HG03108 (cell line): ENCODE data around the gene SPRYD4.
A peak's percentile ranks its signal among the peaks of the same experiment; 100 is the strongest.
"Not testable (repeated sequence)": the region's sequence is repeated elsewhere in the genome, so short reads cannot be mapped to it uniquely, and the experiment has no call there.

Source experiments
- ATAC-seq: cut with Tn5 transposase; IDR thresholded peaks from one replicate; pipeline ENCODE4 v1.9.1; 2021; ENCODE audit warnings: moderate library complexity; ENCODE audit not compliant: unreplicated experiment

Gene SPRYD4

DNA sequence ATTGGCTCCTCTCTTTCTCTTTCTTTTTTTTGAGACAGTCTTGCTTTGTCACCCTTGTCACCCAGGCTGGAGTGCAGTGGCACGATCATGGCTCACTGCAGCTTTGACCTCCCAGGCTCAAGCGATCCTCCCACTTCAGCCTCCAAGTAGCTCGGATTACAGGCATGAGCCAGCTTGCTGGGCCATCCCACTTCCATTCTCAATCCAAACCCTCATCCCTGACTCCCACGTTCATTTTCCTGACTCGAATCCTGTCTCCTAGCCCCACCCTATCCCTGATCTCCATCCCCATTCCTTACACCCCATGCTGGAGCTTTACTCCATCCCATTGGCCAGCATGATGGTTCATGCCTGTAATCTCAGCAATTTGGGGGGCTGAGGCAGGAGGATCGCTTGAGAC is 7.8 kb downstream of the SPRYD4 start:
- no peak for ATAC-seq

DNA sequence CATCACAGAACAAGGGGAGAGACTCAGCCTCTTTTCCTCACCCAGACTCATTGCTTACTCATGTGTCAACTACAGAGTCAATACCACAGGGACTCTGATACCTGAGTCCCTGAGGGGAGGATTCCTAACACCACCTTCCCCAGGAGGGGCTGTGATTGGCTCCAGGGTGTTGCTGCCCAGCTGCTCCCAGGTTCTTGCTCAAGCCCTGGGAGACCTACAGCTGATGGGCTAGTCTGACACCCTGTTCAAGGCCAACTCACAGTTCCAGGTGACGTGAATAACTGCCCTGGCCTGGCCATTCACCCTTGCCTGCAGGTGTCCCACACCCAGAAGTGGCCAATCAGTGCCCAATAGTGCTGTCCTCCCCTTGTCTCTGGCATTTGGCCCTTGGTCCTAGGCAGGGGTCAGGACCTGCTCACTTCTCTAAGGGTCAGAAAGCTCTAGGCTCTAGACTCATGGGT is 8.6 kb downstream of the SPRYD4 start:
- no peak for ATAC-seq

DNA sequence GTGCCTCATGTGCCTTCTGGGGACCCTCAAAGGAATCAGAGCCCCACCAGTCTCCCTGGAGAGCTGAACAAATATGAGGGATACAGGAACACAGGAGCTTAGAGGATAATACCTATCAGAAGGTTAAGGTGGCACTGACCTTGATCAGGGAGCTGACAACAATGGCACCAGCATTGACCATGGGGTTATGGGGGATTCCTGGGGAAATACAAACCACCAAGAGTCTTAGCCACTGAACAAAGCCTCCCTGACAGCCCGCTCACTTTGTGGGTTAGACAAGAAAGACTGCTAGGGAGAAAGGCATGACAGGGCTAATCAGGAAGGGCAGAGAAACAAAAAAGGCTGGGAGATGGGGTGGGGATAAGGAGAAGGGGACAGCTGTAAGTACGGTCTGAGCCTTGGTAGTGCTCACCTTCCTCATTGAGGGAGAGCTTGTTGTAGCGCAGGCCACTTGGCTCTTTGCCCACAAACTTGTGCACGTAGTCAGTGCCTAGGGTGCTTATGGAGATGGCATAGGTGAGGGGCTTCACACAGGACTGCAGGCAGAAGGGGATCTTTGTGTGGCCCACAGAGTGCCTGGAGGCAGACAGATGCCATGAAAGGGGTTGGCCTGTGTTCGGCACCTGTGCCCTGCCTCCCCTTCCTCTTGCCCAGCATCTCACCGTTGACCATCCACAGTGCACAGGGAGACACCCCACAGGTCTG is 9.3 kb downstream of the SPRYD4 start:
- no peak for ATAC-seq

DNA sequence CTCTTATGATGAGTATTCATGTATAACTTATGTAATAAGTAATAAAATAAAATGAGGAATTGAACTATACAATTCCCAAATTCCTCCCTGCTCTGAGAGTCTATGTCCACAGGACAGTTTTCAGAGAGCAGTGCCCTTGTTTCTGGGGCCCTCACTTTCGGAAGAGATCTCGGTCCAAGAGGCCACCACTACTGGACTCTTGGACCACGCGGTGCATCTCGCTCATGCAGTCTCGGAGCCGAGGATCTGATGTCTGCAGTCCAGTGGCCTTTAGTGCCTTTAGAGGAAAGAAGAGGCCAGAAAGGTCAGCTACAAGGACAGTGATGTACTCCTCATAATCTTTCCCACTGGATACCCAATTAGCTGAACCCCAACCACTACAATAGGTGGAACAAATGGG is 11.2 kb downstream of the SPRYD4 start:
- ATAC-seq: no peak

DNA sequence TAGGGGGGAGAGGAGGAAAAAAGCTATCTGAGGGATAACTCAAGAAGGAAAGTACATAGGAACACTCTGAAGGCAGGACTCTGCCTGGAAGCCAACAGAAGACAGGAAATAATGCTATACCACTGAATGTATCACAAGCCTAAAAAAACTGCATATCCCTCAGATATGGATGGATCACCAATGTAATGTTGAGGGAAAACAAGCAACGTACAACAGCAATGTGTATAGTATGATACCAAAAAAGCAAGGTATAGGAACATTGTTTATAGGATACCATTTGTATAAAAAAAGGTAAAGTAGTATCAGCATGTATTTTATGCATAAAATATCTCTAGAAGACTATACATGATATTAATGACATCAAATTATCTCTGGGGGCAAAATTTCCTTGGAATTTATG is 16.2 kb downstream of the SPRYD4 start:
- ATAC-seq: no peak

DNA sequence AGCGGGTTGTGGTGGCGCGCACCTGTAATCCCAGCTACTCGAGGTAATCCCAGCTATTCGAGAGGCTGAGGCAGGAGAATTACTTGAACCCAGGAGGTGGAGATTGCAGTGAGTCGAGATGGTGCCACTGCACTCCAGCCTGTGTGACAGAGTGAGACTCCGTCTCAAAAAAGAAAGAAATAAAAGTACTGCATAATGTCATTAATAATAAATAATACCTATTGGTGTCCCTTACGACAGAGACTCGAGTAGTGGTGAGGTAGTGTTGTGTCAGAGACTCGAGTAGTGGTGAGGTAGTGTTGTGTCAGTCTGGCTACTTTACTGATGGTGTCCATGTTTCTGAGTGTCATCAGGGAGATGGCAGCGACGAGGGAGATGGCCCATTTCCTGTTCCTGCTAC is 18.3 kb downstream of the SPRYD4 start:
- no peak for ATAC-seq

DNA sequence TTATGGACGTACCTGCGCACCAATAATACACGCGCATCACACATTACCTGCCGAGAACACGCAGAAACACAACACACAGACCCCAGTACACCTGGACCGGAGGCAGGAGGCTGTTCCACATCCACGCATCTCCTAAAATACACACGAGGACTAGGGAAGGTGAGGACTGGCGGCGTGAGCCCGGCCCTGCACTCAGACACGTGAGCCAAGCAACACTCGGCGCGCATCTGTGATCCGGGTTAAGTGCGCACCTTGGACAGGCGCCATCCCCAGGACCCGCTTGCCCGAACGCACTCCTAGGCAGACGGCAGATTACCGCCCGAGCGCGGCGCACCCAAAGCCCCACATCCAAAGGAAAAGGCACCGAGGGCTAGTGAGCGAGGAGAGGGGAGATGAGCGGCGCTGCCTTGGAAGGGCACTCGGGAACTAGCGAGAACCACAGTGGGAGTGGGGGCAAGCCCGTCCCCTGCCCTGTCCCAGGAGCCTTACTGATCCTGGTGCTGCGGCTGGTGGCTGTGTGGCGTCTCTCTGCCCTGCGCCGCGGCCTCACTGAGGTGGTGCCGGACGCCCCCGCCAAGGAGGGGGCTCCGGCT is 19.2 kb downstream of the SPRYD4 start:
- ATAC-seq: peak; percentile 9

DNA sequence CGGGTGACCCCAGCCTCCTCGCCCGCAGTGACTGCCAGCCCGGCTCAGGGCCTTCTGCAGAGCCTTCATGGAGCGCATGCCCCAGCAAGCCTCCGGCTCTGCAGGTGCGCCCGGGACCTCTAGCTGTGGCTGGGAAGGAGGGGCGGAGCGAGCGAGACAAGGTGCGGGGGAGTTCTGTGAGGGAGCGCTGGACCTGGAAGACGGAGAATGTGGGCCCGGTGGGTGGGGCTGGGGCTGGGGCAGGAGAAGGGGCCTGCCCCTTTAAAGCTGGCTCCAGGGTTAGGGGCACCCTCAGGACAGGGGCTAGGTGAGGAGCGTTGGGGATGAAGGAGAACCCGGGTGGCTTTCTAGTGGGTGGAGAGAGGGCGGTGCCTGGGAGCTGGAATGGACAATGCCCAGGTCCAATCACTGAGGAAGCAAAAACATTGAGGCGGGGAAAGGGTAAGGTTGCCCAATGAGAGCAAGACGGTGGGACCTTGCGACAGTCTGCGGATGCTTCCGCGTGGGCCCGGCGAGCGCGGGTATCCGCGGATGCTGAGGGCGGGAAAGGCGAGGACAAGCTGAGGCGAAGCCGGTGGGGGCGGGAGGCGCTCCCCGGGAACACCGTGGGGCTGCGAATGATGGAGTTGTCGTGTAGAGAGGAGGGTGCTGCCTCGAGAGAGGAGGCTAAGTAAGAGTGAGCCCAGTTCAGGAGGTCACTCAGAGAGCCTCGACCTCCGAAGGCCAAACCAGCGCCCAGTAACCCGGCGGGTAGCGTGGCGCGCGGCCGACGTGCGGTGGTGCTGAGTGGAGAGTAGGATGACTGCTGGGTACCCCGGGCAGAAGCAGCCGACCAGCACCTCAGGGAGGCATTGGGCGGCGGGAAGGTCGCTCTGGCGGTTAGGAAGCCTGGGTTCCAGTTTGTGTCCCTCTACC is 19.9 kb downstream of the SPRYD4 start, which contains the start of gene GLS2:
GLS2 (minus strand) TSS at position 121 of the 915 bp plus-strand sequence; CDS start at position 78, 43 bp downstream.
- ATAC-seq: peak; percentile 79

DNA sequence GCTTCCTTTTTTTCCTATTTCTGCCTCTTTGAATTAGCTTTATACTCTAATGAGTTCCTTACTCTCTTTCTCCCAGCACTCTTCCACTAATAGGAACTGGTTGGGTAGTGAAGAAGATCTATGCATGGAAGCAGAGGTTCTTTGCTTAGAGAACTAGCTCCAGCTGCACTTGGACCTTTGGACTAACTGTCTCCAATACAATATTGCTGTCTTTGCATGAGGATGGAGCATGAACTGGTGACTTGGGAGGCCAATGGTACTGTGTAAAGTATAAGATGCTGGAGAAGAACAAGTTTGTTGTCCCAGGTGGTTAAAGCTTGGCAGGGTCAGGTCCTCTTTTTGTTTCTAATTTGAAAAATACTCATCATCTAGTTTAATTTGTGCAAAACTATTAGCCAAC is 22.0 kb downstream of the SPRYD4 start:
- ATAC-seq: no peak

DNA sequence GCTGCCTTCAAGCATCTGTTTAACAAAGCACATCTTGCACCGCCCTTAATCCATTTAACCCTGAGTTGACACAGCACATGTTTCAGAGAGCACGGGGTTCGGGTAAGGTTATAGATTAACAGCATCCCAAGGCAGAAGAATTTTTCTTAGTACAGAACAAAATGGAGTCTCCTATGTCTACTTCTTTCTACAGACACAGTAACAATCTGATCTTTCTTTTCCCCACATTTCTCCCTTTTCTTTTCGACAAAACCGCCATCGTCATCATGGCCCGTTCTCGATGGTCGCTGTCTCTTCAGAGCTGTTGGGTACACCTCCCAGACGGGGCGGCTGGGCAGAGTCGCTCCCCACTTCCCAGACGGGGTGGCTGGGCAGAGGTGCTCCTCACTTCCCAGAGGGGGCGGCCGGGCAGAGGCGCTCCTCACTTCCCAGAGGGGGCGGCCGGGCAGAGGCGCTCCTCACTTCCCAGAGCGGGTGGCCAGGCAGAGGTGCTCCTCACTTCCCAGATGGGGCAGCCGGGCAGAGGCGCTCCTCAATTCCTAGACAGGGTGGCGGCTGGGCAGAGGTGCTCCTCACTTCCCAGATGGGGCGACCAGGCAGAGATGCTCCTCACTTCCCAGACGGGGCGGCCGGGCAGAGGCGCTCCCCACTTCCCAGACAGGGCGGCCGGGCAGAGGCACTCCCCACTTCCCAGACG is 25.2 kb downstream of the SPRYD4 start:
- ATAC-seq: not testable (repeated sequence)

DNA sequence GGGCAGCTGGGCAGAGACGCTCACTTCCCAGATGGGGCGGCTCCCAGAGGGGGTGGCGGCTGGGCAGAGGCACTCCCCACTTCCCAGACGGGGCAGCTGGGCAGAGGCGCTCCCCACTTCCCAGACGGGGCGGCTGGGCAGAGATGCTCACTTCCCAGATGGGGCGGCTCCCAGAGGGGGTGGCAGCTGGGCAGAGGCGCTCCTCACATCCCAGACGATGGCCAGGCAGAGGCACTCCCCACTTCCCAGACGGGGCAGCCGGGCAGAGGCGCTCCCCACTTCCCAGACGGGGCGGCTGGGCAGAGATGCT is 25.7 kb downstream of the SPRYD4 start:
- ATAC-seq: not testable (repeated sequence)

DNA sequence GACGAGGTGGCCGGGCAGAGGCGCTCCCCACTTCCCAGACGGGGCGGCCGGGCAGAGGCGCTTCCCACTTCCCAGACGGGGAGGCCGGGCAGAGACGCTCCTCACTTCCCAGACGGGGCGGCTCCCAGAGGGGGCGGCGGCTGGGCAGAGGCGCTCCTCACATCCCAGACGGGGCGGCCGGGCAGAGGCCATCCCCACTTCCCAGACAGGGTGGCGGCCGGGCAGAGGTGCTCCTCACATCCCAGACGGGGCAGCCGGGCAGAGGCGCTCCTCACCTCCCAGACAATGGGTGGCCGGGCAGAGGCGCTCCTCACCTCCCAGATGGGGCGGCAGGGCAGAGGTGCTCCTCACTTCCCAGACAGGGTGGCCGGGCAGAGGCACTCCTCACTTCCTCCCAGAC is 26.1 kb downstream of the SPRYD4 start:
- not testable (repeated sequence) for ATAC-seq

DNA sequence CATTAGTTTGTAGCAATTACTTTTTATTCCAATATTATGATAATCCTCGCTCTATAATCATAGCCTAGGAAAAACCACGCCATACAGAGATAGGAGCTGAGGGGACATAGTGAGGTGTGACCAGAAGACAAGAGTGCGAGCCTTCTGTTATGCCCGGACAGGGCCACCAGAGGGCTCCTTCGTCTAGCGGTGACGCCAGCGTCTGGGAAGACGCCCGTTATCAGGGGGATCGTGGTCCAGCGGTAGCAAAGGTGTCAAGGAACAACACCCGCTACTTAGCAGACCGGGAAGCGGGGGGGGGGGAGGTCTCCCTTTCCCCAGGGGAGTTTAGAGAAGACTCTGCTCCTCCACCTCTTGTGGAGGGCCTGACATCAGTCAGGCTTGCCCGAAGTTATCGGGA is 28.3 kb downstream of the SPRYD4 start:
- not testable (repeated sequence) for ATAC-seq

DNA sequence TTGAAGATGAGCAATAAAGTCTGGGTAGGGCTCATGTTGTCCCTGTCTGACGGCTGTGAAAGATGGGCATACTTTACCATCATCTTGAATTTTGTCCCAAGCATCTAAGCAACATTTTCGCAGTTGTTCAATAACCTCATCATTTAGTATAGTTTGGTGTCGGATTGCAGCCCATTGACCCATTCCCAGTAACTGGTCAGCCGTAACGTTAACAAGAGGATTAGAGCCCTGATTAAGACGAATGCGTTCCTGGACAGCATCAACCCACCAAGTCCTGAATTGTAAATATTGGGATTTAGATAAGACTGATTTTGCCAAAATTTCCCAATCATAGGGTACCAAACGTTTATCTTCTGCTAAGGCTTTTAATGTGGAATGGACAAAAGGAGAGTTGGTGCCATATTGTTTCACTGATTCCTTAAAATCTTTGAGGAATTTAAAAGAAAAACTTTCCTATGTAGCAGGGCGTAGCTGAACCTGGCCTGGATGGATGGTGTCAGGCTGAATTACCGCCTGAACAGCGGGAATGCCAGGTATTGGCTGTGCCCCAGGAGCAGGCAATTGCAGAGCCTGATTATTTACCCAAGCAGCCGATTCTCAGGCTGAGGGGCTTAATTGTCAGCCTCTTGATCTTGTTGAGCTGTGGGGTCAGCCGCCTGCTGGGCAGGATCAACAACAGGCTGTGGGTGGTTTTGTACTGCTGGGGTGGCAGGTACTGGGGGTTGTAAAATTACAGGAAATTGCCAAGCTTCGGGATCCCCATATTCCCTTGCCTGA is 29.9 kb downstream of the SPRYD4 start:
- ATAC-seq: not testable (repeated sequence)

DNA sequence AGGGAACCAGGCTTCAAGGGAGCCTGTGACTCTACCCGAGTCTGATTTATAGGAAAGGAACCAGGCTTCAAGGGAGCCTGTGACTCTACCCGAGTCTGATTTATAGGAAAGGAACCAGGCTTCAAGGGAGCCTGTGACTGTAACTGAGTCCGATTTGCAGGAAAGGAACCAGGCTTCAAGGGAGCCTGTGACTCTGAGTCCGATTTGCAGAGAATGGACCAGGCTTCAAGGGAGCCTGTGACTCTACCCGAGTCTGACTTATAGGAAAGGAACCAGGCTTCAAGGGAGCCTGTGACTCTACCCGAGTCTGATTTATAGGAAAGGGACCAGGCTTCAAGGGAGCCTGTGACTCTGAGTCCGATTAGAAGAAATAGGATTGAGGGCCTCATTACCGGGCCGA is 31.1 kb downstream of the SPRYD4 start:
- not testable (repeated sequence) for ATAC-seq

DNA sequence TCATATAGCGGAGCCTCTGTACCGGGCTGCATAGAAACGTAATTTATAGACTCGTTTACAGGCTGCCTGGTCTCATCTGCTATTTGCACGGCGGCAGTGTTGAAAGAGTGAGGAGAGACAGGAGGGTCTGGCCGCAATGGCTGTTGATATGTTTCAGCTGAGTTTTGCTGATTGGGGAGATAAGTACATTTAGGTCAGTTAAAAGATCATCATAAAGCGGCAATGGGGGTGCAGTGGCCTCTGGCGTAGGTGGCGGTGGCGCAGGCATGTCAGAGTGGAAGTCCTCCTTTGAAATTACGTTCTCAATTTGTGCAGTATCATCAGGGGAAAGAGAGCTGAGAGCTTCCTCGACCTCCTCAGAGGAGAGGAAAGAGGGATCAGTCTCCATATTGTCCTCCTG is 31.5 kb downstream of the SPRYD4 start:
- ATAC-seq: not testable (repeated sequence)

DNA sequence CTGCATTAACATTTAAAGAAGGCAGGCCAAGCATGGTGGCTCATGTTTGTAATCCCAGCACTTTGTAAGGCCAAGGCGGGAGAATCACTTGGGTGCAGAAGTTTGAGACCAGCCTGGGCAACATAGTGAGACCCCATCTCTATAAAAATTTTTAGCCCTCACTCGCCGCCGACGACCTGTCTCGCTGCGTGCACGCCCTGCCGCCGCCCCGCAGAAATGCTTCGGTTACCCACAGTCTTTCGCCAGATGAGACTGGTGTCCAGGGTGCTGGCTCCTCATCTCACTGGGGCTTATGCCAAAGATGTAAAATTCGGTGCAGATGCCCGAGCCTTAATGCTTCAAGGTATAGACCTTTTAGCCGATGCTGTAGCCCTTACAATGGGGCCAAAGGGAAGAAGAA is 42.4 kb downstream of the SPRYD4 start:
- ATAC-seq: no peak

DNA sequence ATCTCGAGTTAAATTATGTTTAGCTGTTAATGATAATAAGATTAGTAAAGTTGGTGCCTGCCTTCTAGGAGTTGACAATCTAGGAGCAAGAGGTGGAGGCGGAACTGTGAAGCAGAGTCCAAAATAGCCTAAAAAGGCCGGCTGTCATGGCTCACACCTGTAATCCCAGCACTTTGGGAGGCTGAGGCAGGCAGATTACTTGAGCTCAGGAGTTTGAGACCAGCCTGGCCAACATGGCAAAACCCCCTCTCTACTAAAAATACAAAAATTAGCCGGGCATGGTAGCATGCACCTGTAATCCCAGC is 45.6 kb downstream of the SPRYD4 start:
- ATAC-seq: not testable (repeated sequence)

DNA sequence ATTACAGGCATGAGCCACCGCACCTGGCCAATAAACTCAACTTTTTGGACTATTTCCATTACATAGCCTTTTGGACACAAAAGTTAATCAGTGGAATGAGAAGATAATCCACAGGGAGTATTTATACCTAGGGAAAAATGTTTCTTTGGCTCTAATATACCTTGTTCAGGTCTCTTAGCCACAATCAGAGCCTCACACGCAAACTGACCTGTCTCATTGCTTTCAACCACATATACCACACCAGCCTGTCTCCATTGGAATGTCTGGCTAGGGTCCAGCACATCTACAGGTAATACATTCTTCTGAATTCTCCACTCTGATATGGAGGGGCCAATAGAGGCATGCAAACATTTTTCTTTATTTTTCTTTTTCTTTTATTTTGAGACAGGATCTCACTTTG is 49.5 kb downstream of the SPRYD4 start:
- ATAC-seq: no peak

DNA sequence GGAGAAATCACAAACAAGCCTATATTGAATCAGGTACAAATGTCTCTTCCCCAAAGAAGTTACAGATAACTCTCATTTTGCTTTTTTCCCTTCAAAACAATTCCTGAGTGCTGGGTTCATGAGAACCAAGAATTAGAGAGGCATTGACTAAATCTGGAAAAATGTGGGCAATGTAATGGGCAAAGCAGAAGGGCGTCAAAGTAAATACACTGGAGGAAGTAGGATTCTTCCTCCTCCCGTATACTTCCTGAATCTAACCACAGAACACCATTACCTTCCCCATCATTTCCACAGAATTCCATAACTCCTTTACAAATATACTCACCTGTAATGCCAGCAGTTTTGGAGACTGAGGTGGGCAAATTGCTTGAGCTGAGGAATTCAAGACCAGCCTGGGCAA is 50.2 kb downstream of the SPRYD4 start:
- ATAC-seq: no peak

DNA sequence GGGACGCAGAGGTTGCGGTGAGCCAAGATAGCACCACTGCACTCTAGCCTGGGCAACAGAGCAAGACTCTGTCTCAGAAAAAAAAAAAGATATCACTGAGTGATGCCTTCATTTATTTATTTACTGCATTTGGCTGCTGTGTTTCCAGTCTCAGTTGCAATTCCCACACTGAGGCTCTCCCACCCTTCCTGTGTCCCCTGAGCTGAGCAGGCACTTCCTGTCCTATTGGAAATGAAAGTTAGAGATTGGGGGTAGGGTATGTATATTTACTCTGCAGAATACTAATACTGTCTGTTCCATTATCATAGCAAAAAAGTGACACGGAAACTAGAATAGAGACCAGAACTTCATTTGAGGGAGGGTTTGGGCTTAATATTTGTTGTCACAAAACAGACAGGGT is 51.7 kb downstream of the SPRYD4 start:
- ATAC-seq: no peak
